Tongue (tissue), 2 donors: Measurements from ENCODE around the gene PARVB. TPM values are rescaled to one million over a fixed set of nuclear protein-coding genes. Genes with fewer than 3 reads are reported as not detected.

ENCODE experiments used
- DNase-seq: peaks from one replicate; pipeline ENCODE4 v3.0.0-alpha.2; 2015
- total RNA-seq: library from RNA; depleted of rRNA; stranded (reverse); fragments of >200 nt; gene quantifications from one replicate; pipeline ENCODE4 v1.2.3, GENCODE V29; 2014

PARVB gene
- total RNA-seq, 1 donor from 2014 or later: 43.1 TPM

DNA sequence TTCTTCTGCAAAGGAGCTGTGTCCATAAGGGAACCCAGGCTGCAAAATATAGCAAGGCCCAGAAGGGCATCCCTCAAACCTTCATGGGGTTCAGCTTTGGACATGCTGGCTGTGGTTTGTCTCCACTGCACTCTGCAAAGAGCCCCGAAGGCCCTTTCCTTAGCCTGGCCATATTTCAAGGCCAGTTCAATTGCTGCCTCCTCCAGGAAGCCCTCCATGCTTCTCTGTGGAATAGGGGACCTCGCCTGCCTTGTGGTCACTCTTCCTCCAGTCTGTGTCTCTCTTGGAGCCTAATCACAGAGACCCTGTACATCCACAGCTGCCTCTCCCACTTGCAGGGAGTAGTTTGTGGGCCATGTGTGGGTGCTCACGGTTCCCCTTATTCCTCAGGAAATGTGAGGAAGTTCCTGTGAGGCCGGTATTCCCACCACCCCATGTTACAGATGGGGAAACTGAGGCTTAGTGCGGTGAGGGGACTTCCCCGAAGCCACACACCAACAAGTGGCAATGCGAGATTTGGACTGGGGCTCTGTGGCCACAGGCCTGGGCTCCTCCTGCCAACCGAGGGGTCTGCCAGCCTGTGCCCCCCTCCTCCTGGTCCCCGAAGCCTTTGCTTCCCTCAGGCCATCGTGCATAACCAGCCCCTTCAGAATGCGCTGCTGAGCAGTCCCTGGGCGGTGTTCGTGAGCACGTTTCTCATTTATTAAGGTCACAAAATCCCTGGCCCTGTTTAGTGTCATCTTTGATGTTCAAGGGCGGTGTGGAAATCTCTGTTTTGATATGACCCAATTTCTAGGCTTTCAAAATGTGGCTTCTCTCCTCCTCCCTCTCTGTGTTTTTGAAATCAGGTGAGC is 65.8 kb downstream of the PARVB start:
- no peak for DNase-seq

DNA sequence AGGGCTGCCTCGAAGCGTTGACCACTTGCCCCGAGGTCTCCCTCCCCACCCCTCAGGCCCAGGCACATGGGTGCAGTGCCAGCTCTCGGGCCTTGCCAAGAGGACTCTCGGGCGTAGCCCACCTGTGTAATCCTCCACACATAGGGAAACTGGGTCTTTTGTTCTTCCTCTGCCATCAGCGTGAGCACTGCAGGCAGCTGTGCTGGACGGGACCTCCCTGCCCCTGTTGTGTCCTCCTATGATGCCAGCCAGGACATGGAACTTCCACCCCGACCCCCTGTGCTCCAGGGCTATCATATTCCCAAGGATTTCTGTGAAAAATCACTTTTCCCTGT is 66.4 kb downstream of the PARVB start:
- DNase-seq: peak; percentile 44

DNA sequence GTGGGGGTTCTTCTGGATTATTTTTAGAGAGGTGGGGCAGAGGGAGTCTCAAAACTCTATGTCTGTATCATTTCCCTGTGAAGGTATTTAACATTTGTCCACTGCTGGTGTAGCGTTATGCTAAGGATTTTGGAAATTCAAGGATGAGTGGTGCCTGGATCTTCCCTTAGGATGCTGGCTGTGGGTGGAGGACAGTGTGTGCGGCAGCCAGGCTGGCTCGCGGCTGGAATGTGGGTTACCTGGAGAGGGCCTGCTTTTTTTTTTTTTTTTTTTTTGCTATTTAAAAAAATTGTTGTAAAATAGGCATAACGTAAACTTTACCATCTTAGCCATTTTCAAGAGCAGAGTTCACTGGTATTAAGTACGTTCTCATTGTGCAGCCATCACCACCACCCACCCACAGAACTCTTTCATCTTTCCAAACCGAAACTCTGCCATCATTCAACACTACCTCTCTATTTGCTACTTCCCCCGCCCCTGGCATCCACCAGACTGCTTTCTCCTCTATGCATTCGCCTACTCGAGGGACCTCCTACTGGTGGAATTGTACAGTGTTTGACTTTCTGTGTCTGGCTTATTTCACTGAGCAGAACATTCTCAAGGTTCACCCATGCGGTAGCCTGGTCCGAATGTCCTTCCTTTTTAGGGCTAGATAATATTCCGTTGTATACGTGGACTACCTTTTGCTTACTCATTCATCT is 67.1 kb downstream of the PARVB start:
- DNase-seq: peak; percentile 35

DNA sequence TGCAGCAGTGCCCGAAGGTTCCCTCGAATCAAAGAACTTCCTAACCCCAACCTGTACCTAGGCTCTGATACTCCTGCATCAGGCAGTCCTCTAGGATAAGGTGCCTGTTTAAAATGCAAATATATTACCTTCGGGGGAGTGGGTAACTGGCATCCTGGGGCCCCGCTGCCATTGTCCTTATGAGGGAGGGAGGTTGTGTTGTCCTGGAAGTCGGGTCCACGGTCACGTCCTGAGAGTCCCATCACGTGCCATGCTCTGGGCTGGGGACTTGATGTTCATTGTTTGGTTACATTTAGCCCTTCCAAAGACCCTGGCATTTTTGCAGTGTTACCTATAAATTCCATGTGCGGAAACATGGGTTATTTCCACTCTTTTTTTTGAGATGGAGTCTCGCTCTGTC is 67.6 kb downstream of the PARVB start:
- no peak for DNase-seq

DNA sequence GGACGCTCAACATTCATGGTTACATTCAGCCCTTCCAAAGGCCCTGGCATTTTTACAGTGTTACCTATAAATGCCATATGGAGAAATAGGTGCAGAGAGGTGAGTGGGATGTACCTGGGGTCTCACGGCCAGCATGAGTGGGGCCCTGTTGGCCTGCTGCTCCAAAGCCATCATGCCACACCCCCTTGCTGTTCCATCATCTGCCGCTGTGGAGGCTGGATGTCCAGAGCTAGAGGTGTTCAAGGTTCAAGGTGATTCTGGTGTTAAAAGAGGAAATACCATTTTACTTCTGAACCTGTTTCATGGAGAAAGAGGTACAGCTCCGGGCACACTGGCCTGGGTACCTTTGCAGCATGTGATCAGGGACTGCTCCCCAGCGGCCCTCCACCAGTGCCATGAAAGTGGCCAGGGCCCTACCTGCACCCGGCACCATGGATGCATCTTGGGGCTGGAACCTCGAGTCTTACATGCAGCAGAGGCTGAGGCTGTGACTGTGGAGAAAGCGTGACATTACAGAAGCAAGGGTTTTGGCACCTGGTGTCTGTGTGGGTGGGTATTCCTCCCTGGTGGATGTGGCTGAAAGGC is 68.6 kb downstream of the PARVB start:
- DNase-seq: no peak

DNA sequence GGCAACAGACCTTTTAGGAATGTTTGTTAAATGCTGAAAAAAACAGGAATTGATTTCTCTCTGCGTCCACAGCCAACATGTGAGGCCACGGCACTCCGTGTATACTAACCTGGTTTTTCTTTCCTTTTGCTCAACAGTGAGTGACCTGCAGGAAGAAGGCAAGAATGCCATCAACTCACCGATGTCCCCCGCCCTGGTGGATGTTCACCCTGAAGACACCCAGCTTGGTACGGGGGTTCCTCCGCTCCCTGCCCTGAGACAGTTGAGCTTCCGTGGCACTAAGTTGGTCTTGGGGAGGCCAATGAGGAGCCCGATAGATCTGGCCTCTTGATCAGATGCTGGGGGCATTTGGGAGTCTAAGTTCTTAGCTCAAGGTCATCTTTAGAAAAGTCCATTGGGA is 69.7 kb downstream of the PARVB start:
- DNase-seq: no peak

DNA sequence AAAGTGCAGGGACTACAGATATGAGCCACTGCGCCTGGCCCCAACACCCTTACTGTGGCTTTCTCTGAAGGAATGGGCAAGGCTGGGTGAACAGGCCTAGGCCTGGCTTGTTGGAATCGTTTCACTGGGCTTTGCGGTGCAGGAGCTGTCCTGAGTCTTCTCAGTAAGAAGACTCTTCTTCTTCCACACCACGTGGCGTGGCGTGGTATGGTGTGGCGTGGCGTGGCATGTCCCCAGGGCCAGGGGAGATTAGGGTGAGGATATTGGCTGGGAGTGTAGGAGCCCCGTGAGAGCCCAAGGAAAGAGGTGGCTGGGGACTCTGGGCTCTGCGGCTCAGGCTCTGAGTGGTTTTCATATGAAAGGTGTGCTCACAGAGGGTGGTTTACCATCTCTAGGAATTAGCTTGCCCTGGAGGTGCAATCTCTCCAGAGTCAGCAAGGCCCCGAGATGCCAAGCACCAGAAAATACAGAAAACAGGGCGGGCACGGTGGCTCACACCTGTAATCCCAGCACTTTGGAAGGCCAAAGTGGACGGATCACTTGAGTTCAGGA is 70.7 kb downstream of the PARVB start:
- DNase-seq: no peak

DNA sequence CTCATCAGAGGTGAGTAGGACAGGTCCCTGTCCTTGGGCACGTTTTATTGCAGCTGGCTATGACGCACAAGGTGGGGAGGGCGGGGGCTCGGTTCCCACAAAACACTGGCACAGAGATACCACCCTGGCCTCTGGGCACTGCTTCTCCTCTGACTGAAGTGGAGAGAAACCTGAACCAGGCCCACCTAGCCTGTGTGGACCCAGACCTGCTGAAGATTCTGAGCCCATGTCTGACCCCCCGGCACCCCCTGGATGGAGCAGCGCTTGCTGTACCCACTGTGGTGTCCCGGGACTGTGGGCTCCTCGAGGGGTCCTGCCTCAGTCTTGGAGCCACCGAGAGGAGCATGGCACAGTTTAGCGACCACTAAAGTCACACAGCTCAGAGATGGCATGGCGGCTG is 72.6 kb downstream of the PARVB start:
- no peak for DNase-seq

DNA sequence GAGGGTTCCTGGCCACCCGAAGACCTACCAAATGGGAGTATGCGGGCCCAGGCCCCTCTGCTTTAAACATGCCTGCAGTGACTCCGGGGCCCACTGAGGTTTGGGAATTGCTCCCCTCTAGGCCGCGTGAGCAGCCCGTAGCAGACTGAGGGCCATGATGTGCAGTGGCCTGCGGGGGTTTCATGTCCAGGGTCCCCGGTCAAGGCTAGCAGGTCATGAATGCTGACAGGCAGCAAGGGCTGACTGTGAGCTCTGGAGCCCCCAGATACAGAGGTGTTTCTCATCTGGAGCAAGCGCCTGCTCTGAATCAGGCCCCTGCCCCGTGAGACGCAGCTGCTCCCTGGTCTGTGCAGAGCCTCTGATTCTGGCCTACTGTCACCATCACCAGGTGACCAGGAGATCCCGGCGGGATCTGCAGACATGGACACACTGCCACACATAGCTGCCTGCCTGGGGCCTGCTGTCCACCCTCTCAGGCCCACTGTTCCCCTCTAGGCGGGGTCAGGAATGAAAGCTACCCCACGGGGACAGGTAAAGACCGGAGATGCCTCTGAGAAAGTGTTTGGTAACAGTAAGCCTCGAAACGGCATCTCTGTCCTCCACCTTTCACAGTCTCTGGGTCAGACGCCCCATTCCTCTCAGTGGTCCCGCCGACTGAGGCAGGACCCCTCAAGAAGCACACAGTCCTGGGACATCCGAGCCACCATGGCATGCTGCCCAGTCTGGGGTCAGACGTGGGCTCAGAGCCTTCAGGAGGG is 73.3 kb downstream of the PARVB start:
- no peak for DNase-seq

DNA sequence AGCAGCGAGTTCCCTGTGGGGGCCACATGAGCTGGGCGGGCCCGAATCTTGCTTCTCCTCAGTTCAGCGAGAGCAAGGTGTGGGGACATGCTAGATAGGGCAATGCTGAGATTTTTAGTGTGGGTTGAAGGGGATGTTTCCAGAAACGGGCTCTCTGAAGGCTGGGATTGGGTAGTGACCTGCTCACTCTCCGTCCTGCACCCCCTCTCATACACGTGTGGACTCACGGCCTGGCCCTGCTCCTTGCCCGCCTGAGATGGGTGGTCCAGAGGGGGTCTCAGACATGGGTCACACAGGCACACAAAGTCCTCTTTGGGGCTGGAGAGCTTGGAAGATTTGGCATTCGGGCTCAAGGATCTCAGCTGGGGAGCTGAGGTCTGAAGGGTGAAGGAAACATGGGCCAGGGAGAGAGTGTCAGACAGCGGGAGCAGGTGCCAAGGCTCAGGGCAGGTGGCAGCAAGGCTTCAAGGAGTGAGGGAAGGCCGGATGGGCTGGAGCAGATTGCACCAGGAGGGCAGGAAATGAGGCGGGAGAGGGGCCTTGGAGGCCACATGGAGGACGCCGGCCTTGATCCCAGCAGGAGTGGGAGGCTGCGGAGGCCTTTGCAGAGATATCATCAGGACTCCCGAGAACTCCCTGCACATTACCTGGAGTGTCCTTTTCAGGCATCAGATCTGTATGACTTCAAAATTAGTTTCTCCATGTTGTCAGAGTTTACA is 74.1 kb downstream of the PARVB start:
- no peak for DNase-seq

DNA sequence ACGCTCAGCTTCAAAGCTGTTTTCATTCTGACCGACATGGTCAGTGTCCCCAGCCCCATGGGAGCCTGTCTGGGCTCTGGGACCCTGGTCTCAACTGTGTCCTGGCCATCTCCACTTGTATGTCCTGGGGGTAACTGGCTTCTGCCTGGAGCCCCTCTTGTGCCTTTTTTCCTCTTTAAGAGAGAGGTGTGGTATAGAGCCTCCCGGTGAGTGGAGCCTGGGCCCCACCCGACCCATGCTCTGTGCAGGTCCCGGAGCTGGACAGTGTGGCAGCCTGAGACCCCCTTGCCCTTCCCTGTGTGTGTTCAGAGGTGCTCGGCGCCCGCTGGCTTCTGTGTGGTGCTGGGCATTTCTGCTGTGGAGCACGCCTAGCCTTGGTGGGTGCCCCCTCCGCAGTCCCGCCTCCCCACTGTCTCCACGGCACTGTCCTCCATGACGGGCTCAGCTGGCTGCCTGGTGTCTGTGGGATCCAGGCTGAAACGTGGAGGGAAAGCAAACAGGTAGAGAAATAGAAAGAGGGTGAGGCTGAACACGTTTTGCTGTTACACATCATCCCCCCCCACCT is 74.9 kb downstream of the PARVB start:
- no peak for DNase-seq

DNA sequence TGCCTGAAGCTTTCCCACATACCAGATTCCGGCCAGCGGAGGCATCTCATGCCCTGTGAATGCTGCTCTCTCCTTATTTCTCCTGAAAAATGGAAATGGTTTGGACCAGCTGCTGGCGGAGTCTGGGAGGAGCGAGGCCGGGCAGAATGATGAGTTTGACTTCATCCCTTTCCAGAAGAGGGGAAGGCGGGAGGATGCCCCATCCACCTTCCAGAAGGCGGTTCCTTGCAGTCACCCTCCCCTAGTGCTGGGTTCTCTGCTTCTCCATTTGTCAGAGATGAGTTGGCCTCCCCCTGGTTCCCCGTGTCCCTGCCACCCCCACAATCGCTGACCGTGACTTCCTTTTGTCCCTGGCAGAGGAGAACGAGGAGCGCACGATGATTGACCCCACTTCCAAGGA is 75.6 kb downstream of the PARVB start:
- DNase-seq: no peak

DNA sequence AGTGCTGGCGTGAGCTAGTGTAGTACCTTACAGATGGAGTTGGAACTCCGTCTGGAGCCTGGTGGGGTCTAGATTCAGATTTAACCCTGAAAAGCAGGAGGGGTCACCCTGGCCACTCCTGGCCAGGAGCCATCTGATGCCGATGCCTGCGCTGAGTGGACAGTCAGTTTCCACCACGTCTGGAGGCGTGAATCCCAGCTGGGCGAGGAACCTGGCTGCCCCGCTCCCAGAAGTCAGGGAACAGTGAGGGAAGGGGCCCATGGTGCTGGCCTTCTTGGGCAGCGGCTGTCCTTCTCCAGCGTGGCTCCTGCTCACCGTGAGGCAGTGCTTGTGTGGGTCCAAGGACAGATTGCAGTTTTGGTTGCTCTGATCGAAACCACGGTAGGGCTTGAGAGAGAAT is 76.3 kb downstream of the PARVB start:
- no peak for DNase-seq

DNA sequence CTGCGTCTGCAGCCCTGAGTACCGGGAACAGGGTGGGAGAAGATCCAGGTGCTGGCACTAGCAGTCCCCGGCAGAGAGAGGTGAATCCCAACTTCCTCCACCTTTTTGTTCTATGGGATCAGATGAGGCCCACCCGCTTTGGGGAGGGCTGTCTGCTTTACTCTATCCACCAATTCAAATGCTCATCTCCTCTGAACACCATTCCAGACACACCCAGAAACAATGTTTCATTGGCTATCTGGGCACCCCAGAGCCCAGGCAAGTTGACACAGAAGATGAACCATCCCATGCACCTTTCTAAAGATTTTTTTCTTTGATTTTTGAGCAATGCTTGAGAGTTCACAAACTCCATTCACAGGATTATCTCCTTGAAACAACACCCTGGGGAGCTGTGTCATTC is 78.0 kb downstream of the PARVB start:
- no peak for DNase-seq

DNA sequence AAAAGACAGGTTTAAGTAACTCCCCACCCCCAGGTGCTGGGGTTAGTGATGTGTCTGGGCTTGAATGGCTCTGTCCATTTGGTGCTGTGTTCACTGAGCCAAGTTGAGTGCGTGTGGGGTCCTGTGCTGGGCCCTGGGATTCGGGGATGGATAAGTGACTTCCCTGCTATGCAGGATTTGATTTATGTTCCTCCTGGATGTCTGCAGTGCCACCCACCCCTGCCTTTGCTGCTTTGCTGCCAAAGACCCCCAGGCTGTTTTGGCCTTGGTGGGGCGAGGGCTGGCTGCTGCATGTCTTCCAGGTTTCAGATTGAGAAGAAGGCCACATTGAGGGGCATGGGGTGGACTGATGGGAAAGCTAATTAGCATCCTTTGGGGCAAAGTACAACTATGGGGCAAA is 78.8 kb downstream of the PARVB start:
- no peak for DNase-seq

DNA sequence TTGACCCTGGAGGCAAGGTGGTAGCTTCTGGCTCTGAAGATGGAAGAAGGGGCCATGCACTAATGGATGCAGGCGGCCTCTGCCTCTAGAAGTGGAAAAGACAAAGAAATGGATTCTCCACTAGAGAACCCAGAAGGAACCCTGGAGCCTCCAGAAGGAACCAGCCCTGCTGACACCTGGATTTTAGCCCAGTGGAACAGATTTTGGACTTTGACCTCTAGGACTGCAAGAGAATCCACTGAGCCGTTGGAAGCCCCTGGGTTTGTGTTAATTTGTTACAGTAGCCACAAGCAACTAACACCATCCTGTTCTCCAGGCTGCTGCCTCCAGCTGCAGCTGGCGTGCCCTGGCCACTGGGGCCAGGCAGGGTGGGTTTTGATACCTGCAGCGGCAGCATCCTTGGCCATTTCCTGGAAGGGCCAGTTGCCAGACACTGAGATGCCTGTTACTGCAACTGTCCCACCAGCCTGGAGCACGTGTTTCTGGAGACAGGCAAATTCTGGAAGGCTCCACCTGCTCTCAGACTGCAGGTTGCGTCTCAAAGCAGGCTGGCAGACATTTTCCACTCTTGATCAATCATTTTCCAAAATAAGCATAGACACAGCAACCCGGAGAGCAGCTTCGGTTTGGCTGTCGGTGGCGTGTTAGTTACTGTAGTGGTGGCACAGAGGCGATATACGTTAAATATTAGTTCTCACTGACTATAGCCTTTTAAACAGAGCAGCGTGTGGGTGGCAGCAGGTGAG is 79.8 kb downstream of the PARVB start:
- DNase-seq: no peak

DNA sequence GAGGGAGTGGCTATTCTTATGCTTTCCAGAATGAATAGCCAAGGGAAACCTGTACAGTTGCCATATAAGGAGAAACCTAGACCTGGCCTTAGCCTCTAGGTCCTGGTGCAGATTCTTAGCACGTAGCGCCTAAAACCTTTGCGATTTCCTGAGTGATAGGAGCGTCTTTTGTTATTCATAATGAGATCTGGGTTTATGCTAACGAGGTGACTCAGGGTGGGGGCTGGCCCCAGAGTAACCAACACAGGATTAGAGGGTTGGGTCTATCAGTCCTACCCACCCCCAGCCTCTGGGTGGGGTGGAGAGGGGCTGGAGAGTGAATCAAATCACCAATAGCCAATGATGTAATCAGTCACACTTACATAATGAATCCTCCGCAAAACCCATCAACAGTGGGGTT is 83.2 kb downstream of the PARVB start:
- DNase-seq: no peak

DNA sequence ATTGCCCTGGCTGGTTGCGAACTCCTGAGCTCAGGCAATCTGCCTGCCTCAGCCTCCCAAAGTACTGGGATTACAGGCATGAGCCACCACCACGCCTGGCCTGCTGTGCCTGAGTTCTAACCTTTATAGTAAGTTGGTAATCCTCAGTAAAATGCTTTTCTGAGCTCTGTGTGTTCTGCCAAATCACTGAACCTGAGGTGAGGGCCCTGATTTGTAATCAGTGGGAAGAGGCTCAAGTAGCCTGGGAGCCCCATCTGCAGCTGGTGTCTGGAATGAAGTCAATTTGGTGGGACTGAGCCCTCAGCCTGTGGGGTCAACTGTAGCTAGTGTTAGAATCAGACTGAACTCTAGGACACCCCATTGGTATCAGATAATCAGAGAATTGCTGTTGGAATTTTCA is 84.0 kb downstream of the PARVB start:
- peak; percentile 14 for DNase-seq

DNA sequence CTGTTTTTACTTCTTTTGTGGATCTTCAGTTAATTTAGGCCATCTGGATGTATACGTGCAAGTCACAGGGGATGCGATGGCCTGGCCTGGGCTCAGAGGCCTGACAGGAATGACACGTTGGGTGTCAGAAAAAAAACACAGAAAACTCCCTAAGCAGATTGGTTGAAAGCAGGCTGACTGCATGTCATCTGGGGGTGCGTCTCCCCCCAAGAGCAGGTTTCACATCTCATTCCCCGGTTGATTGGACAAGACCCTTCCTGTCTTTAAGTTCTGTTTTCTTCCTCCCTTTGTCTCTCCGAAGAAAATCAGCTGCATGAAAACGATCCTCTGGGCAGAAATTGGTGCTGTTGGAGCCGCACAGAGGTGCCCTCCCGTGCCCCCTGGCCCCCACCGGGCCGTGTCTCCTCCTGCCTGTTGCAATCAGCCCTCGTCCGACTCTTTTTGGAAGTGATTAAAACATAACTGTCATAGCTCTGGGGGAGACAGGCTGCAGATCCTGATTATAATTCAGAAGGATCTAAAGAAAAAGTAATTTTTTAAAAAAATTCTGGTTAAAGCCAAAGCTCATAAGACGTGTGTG is 84.8 kb downstream of the PARVB start:
- peak; percentile 45 for DNase-seq

DNA sequence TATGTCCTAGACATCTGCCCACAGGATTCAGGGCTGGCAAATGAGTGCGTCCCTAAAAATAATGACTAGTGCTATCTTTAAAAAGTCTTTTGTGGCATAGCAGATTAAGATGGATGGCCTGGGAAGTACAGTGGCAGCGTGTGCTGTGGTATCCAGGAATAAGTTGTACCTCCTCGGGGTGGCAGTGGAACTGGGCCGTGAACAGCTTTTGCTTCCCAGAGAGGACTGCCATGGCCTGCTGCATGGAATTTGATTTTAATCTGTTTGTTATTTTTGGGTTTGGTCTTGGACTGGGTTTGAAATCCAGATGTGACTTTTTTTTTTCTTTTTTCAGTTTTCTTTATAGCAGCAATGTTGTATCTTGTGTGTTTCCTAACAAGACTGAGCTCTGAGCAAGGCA is 85.3 kb downstream of the PARVB start:
- DNase-seq: peak; percentile 37
